DMS 273 treated with DMSO at 0.1 percent for 48 hours (cell line): ENCODE data around the gene CDCA4.
A peak's percentile ranks its signal among the peaks of the same experiment; 100 is the strongest.
"Not testable (repeated sequence)": the region's sequence is repeated elsewhere in the genome, so short reads cannot be mapped to it uniquely, and the experiment has no call there.

Source experiments
- DNase-seq: peaks from one replicate; lab custom pipeline; 2025; lab: John Stamatoyannopoulos, UW

Gene CDCA4

DNA sequence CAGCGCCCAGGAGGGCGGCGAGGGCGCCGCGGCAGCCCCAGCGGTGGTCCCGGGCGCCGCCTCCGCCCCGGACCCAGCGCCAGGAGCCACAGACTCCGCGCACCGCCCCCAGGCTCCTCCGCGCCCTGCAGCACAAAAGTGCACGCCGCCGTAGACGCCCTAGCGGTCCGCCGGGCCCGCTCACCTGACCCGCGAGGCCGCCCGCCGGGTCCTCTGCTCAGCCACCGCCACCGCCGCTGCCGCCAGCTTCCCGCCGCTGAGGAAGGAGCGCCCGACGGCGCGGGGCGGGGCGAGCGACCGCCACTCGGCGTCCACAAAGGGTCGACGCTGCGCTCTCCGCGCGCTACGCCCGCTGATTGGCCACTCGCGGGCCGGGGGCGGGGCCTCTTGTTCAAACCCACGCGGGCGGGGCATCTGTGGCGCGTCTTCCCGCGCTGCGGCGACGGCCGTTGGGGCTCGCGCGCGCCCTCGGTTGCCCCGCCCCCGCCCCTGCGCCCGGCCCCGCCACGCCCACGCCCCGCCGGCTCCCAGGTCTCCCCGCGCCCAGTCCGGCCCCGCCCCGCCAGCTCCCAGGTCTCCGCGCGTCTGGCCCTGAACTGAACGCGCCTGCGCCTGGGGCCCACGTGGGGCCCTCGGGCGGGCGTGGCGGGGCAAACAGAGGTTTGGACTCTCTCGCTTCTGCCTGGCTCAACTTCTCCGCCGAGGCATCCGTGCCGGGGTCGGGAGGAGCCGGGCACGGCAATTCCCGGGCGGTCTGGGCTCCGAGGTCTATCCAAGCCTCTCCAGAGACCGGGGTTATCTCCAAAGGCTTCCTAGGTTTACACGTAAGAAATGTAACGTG lies at the start of gene CDCA4:
Gene CDCA4 (minus strand): TSS at position 269 of the 841 bp plus-strand sequence. CDS start 9,154 bp downstream, outside the sequence.
- DNase-seq: peak; percentile 97

DNA sequence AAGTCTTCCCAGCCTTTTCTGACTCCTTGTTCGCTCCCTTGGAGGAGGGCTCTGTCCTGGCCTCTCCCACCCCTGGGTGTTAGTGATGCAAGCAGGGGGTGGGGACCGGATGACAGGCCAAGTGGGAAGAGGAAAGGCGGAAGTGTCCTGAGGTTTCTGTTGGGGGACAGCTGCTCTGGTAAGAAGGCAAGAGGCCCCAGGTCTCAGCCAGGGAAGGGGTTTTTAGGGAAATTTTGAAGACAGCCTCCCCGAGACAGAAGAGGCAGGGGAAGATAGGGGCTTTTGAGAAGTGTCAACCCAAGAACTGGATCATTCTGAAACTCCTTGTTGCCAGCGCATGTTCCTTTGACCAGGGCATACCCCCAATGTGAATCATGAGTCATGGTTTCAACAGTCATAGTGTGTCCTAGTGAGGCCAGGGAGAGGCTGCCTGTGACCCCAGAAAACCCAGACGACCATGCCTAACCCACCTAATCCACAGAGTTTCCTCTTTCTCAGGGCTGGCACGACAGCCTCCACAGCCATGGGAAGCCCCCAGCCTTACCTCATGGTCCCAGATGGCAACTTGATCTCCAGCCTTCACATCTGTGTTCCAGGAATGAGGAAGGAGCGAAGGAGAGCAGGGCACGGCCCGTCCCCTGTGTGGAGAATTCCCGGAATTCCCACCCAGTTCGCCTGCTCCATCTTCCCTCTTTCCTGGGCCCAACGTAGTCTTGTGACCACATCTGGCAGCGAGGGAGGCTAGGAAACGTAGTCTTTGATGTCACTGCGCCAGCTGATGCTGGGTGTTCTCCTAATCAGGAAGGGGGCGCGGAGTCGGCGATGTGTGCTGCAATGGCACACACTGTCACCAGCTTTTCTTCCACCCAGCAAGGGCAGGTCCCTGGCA lies 49.2 kb upstream of the CDCA4 start:
- no peak for DNase-seq

DNA sequence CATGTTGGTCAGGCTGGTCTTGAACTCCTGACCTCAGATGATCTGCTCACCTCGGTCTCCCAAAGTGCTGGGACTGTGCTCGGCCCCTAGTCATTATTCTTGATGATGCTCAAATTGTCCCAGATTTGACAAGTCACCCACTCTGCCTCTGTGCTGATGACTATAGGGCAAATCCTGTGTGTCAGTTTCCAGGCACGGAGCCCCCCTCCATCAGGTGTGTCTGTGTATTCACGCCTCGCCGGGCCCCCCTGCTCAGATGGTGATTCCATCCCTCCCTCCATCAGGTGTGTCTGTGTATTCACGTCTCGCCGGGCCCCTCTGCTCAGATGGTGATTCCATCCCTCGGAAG lies 48.6 kb upstream of the CDCA4 start:
- no peak for DNase-seq

DNA sequence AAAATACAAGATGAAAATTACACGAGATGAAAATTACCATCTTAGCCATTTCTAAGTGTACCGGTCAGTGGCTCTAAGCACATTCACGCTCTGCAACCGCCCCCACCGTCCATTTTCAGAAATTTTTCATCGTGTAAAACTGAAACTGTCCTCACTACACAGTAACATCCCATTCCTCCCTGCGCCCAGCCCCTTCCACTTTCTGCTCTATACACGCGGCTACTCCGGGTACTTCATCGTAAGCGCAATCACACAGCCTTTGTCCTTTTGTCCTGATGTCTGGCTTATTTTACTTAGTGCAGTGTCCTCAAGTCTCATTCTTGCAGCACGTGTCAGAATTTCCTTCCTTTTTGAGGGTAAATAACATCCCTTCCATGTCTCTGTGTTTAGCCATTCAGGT lies 47.9 kb upstream of the CDCA4 start:
- no peak for DNase-seq

DNA sequence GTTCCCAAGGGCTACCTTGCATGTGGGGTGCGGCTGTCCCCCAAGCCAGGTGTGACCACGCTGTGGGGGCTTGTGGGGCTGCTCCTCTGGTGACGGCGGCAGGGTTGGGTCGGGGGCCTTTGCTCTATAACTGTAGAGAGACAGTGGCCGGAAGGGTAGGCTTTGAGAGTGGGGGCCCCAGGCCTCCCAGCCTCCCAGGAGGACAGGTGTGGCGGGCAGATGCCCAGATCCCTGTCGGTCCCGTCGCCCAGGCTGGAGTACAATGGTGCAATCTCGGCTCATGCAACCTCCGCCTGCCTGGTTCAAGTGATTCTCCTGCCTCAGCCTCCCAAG lies 47.1 kb upstream of the CDCA4 start:
- DNase-seq: no peak

DNA sequence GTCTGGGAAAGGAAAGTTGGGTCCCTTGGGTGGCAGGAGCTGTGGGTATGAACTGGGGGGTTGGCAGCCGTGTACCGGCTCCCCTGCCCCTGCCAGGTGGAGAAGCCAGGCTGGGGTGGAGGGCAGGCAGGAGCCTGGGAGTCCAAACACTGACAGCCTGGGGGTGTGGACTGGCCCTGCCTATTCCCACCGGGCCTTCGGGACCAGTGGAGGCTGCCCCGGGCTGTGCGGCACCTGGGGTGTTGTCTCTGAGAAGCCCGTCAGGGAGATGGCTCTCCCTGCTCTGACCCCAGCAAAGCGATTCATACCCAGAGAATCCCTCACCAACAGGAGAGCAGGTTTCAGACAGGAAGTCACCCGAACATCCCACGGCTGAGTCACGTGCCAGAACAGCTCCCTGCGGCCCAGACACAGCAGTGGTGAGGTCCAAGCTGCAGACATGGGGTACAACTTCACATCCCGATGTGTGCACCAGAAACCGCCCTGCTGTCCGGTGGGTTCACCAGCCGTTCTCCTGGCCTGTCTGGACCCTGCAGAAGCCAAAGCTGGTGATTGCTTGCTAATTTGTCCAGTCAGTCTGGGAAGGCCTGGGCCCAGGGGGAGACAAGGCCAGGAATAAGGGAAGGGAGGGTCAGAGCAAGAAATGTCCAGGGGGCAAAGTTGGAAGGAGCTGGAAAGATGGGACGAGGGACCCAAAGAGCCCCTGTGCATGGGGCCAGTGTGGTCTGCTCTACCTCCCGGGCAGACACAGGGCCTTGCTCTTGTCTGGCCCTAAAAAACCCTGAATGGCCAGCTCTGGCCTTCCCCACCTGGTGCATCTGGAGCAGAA lies 46.5 kb upstream of the CDCA4 start:
- DNase-seq: no peak

DNA sequence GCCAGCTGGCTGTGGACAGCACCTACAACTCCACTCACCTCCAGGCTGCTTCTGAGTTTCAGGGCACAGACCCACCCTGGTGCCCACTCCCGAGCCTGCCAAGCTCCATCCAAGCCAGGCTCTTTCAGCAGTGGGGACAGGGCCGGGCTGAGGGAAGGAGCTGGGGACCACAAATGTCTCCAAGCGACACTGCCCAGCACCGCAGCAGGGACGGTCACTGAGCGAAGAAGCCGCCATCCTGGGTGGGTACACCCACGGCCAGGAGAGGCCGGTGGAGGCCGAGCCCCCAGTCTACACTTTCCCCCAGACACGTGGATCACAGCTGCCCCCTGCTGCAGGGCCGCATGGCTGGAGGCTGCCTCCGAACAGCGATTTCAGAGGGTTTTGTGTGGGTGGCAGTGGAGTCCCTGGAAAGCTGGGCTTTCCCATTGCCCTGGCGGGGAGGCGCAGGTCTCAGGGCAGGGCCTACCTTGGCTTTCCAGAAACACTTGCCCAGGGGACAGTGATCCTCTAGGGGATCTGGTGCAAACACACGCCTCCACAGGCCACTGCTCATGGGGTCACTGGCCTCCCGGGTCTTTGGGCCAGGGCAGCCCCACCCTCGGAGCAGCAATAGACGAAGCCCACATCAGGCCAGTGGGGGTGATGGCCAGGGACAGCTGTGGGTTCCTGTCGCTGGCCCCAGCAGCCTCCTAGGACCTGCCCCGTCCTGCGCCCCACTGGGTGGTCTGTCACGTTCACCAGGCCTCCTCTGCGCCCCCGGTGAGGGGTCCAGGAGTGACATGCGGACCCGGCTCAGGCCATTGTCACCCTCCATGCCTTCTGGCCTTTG lies 45.6 kb upstream of the CDCA4 start:
- DNase-seq: no peak

DNA sequence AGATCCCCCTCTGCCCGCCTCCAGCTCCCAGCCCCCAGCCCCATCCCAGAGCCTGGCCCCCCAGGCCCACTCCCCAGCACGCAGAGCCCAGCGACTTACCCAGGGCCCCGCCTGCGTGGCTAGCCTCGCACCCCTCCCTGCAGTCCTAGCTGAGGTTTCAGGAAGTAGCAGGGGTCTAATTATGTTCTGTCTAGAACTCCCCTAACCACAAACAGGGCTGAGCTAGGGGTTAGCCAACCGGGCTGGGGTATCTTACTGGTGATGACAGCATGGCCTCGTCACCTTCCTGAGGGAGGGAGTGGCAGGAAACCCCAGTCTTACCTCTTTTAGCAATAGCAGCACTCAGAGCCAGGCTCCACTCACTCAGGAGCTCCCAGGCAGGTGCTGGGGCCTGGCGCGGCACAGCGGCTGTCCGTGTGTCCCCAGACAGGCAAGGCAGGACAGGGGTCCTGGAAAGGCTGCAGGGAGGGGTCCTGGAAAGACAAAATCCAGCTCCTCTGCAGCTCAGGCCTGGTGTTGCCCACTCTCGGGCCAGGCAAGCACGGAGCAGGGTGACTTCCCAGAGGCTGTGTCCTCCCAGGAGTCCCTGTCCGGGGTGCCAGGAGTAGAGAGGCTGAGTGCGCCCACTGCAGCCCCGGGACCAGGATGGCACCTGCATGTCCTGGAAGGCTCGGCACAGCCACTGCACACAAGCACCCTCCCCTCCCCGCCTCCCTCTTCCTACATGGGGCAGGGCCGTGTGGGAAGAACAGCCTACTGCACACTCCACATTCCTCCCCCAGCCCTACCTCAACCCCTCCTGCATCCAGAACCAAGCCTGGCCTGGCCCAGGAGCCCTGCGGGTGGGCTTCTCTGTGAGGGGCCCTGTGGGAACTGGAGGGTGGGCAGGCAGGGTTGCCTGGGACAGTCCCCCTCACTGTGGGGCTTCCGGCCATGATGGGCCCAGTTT lies 44.7 kb upstream of the CDCA4 start, which contains the start of gene GPR132:
Gene GPR132 (minus strand): TSS at position 151 of the 949 bp plus-strand sequence. CDS start 10,010 bp downstream, outside the sequence.
- no peak for DNase-seq

DNA sequence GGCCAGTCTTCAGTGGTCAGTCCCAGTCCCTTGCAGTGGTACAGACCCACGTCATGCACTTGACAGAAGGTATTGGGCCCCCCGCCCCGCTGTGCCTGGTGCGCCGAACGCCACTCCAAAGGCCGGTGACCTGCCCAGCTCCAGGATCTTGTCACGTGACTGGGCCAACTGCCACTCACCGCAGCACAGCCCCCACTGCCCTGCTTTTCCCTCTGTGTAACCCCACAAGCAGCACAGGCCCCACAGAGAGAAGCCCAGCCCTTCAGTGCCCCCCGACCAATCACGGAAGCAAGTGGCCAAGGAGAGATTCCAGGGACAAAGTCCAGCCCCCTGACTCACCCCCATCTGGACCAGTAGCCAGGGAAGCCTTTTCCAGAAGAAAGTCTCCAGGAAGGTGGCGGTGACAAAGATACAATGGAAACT lies 43.8 kb upstream of the CDCA4 start:
- DNase-seq: no peak

DNA sequence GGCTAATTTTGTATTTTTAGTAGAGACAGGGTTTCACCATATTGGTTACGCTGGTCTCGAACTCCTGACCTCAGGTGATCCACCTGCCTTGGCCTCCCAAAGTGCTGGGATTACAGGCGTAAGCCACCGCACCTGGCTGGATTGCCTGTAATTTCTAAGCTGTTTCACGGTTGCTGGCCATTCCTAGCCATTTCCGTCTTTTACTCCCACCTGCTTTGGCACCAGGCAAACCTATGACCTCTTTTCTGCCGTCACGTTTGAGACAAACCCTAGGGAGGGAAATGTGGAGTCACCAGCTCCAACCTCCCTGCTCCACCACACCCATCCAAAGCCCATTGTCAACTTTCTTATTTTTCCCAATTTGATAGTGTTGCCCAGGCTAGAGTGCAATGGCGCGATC lies 43.1 kb upstream of the CDCA4 start:
- DNase-seq: no peak

DNA sequence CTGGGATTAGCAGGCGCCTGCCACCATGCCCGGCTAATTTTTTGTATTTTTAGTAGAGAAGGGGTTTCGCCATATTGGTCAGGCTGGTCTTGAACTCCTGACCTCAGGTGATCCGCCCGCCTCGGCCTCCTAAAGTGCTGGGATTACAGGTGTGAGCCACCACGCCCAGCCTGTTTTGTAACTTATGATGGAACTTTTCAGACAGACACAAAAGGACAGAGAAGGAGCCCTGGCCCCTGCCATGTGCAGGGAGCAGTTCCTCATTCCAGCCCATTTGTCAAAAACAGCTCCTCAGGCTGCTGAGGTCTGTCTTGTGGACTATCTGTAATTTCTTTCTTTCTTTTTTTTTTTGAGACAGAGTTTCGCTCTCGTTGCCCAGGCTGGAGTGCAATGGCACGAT lies 42.6 kb upstream of the CDCA4 start:
- not testable (repeated sequence) for DNase-seq

DNA sequence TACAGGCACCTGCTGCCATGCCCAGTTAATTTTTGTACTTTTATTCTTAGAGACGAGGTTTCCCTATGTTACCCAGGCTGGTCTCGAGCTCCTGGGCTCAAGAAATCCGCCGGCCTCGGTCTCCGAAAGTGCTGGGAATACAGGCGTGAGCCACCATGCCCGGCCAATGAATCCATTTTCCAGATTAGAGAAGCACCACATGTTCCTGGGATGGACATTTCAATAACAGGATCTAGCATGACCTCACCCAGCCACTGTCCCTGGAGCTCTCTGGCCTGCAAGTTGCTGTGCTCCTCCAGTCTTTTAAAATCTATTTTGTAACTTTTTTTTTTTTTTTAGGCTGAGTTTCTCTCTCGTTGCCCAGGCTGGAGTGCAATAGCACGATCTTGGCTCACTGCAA lies 42.2 kb upstream of the CDCA4 start:
- no peak for DNase-seq

DNA sequence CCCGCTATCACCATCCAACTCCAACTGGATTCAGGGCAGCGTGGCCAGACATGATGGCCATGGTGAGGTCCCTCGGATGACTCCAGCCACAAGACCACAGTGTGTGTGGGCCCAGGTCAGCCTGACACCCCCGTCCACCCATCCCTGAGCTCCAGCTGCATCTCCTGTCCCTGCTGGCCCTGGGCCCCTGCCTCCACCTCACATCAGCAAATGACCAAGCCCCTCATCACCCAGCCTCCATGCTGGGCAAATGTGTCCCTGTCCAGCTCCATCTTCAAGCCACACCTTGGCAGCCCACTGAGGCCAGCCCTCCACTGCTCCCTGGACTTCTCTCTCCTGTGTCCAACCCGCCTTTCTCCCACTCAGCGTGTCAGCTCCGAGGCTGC lies 41.2 kb upstream of the CDCA4 start:
- DNase-seq: no peak

DNA sequence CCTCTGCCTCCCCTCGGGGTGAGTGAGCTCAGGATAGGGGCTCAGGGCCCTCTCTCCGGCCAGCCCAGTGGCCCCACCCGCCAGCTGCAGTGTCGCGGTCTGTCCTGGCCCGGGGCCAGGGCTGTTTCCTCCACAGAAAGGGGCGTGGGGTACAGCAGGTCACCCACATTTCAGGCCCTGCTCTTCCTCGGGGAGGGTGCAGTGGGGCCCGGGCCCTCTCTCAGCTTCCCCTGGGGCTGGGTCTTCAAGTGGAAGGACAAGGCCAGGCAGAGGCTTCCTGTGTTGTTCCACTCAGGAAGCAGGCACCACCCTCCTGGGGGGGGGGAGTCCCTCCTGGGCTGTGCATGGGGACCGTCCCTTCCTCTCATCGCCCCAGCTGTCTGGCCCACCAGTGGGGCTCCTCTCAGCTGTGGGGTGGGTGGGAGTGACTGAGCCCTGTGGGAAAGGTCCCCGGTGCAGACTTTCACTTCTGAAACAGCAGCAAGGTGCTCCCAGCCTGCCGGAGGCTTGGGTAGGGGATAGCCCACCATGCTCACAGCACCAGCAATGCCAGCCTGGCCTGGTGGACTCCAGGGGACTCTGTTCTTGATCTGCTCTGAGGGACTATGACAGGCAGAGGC lies 40.7 kb upstream of the CDCA4 start:
- DNase-seq: no peak

DNA sequence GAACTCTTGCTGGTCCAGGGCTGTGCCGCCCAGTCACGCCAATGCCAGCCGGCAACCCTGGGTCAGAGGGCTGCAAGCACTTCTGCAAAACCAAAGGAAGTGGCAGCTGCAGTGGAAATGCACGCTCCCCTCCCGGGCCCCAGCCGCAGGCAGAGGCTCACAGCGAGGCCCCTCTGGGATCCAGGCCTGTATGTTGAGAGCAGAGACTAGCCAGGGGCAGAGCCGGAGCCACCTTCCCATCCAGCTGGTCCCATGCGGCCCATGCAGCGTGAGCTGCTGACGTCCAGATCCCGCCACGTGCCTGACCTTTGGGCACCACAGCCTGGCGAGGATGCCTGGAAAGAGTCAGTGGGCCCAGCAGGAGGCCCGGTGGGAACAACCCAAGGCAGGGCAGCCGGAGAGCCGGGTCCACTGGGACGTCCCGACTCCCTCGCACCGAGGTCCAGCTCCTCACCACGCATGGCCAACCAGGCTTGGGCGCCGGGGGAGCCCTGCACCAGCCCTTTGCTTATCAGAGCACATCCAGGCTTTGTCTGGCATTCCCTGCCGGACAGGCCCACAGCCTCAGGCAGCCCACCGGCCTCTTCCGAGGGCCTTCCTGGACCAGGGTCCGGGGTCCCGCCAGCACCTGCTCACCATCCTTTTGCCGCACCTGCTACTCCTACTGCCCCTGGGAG lies 40.0 kb upstream of the CDCA4 start:
- no peak for DNase-seq

DNA sequence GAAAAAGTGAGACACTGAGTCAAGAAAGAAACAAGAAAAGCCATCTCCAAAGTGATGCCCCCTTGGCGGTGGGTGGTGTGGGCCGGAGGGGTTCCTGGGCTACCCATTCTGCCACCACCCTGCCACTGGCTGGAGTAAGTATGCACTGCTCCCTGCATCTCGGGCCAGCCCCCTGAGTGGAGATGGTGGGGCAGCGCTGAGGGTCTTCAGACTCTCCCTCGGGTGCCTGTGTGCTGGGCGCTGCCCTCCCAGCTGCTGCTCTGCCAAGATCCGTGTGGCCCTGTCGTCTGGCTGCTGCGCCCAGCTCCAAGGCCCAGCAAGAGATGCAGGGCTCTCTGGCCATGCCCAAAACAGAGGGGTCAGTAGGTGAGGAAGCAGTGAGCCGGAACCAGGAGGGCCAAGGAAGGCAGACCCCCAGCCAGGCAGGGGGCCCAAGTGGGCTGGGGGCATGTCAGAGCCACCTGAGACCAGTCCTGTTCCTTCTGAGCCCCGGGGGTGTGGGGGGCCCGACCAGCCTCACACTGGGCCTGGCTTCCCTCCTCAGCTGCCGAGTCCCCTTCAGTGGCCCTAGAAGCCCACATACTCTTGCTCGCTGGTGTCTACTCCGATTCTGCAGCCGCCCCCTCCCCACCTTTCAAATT lies 39.2 kb upstream of the CDCA4 start:
- DNase-seq: no peak

DNA sequence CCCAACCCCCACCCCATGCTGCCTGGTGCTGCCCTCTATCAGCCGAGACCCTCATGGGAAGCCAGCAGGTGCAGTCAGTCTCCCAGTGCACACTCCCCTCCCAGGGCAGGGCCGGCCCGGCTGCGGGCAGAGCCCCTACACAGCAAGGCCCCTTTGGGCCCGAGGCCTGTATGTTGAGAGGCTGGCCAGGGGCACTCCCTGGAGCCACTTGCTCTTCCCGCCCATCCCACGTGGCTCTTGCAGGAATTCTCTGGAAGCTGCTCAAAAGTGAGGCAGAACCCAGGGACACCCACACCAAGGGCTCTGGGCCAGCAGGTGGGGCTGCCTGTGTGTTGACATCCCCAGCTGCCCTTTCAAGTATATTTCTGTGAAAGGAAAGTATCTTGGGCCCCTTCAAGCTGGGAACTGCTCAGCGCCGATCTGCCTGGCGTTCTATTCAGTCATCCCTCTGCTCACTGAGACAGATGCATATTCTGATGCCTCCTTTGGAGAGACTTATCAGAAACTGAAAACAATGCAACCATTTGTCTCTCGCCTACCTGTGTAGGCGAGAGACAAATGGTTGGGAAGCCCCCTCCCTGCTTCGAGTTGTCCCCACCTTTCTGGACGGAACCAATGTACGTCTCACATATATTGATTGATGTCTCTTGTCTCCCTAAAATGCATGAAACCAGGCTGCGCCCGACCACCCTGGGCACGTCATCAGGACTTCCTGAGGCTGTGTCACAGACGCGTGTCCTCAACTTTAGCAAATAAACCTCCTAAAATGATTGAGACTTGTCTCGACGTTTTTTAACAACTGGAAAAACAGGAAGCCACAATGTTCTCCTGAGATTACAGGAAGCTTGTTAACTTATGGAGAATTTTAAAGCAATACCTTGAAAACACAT lies 38.4 kb upstream of the CDCA4 start:
- DNase-seq: no peak
